ENCODE data around the gene NCAPD3. TPM values are rescaled to one million over a fixed set of nuclear protein-coding genes. Genes with fewer than 3 reads are reported as not detected.

The NCAPD3 gene
- total and polyA plus RNA-seq, 9 donors: 5.8 to 12.1 (median 8.8) TPM

- no peaks in the 10 kb centered on the region for H3K9me3 ChIP-seq
- WGBS, 3 donors: 95 to 98% (median 98%) methylated on average over 5 of the region's 5 CpGs
- DNase-seq: no peak
- H3K27me3 ChIP-seq: no peaks in the 10 kb centered on the region
- TF ChIP-seq POLR2A (IDR thresholded peaks at IDR 0.05): no peak
- TF ChIP-seq, protein P1, sequence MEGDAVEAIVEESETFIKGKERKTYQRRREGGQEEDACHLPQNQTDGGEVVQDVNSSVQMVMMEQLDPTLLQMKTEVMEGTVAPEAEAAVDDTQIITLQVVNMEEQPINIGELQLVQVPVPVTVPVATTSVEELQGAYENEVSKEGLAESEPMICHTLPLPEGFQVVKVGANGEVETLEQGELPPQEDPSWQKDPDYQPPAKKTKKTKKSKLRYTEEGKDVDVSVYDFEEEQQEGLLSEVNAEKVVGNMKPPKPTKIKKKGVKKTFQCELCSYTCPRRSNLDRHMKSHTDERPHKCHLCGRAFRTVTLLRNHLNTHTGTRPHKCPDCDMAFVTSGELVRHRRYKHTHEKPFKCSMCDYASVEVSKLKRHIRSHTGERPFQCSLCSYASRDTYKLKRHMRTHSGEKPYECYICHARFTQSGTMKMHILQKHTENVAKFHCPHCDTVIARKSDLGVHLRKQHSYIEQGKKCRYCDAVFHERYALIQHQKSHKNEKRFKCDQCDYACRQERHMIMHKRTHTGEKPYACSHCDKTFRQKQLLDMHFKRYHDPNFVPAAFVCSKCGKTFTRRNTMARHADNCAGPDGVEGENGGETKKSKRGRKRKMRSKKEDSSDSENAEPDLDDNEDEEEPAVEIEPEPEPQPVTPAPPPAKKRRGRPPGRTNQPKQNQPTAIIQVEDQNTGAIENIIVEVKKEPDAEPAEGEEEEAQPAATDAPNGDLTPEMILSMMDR (IDR thresholded peaks at IDR 0.05): no peak
- TF ChIP-seq EP300 (IDR thresholded peaks at IDR 0.05): no peak
- no peaks in the 10 kb centered on the region for H3K36me3 ChIP-seq
- H3K4me1 ChIP-seq (ENCODE audit: insufficient read depth): peaks cover 4% of the 10 kb centered on the region
- no peak overlapping the region for H3K4me3 ChIP-seq
- intact Hi-C loops (cut with DNase I): no loop called here
- H3K27ac ChIP-seq: no peak overlapping the region
These were observed 50.5 kb downstream of the NCAPD3 start for GRCh38 chr11:134173296-134173695.

- intact Hi-C loops (cut with DNase I): no loop called here
- no peak for TF ChIP-seq POLR2A (IDR thresholded peaks at IDR 0.05)
- TF ChIP-seq EP300 (IDR thresholded peaks at IDR 0.05): no peak
- TF ChIP-seq, protein P1 (IDR thresholded peaks at IDR 0.05): no peak
- DNase-seq: no peak
- H3K27ac ChIP-seq: no peak overlapping the region
- H3K9me3 ChIP-seq: no peaks in the 10 kb centered on the region
- H3K4me3 ChIP-seq: no peak overlapping the region
- no peaks in the 10 kb centered on the region for H3K36me3 ChIP-seq
- 96 to 98% (median 98%) methylated on average over 10 of the region's 10 CpGs for WGBS, 3 donors
- no peaks in the 10 kb centered on the region for H3K27me3 ChIP-seq
- peaks cover 2% of the 10 kb centered on the region for H3K4me1 ChIP-seq (ENCODE audit: insufficient read depth)
These were observed 51.8 kb downstream of the NCAPD3 start for GRCh38 chr11:134171951-134172350.

DNA sequence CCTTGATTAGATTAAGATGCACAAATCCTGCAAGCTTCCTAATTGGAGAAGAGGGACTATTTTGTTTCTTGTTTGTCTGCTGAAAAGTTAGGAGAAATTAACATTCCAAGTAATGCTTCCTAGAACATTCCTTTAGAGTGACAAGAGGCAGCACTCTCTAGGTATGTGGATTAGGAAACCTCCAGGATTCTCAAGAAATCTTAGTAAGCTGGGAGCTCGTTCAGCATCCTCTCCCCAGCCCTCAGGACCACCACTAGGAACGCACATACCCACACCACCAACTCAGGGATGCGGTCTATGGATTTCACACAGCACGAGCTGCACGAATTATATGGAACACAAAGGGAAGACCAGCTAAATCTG lies 52.9 kb downstream of the NCAPD3 start:
- Histone ChIP-seq H3K36me3 (no peaks in the 10 kb centered on the region), H3K27me3 (no peaks in the 10 kb centered on the region), H3K4me1 (ENCODE audit: insufficient read depth) (no peaks in the 10 kb centered on the region), H3K9me3 (no peaks in the 10 kb centered on the region), H3K4me3 (no peak overlapping the region), H3K27ac (no peak overlapping the region)
- no peak for DNase-seq
- TF ChIP-seq, protein P1 (IDR thresholded peaks at IDR 0.05): no peak
- TF ChIP-seq POLR2A (IDR thresholded peaks at IDR 0.05): no peak
- TF ChIP-seq EP300 (IDR thresholded peaks at IDR 0.05): no peak
- WGBS, 3 donors: 81 to 93% (median 89%) methylated on average over 5 of the region's 5 CpGs
- intact Hi-C loops (cut with DNase I): no loop called here

GRCh38 chr11:134170177-134170918 lies 53.4 kb downstream of the NCAPD3 start:
- Histone ChIP-seq H3K36me3 (no peaks in the 10 kb centered on the region), H3K4me1 (ENCODE audit: insufficient read depth) (no peaks in the 10 kb centered on the region), H3K27me3 (no peaks in the 10 kb centered on the region), H3K9me3 (no peaks in the 10 kb centered on the region), H3K27ac (no peak overlapping the region), H3K4me3 (no peak overlapping the region)
- TF ChIP-seq, protein P1 (IDR thresholded peaks at IDR 0.05): no peak
- no peak for TF ChIP-seq EP300 (IDR thresholded peaks at IDR 0.05)
- TF ChIP-seq POLR2A (IDR thresholded peaks at IDR 0.05): no peak
- intact Hi-C loops (cut with DNase I): no loop called here
- no peak for DNase-seq
- WGBS, 3 donors: 82 to 88% (median 84%) methylated on average over 6 of the region's 6 CpGs

Measured in ovary (tissue), 9 donors.